ENCODE results near the gene TOMT.

The TOMT gene

GRCh38 chr11:72157131-72157530 is 51.4 kb downstream of the TOMT start:
- no peak for DNase-seq (ENCODE audit: low read depth in 1 of 2, low spot score in 1 of 2)

Data from stimulated activated CD4-positive, alpha-beta T cell treated with anti-CD3 and anti-CD28 coated beads, Interleukin-15, amount 100 ng/mL, for 1 hour (primary cell).